Activated CD8-positive, alpha-beta T cell treated with anti-CD3 and anti-CD28 coated beads for 36 hours (primary cell): ENCODE measurements around the gene PEX3. TPM values are rescaled to one million over a fixed set of nuclear protein-coding genes. Genes with fewer than 3 reads are reported as not detected.
"Not testable (repeated sequence)": the region's sequence is repeated elsewhere in the genome, so short reads cannot be mapped to it uniquely, and the experiment has no call there.

Source experiments
- ATAC-seq: fragments of 200-7000 bp; cut with Tn5 transposase; one replicate; pipeline ENCODE4 v1.10.0; 2021; ENCODE audit warnings: mild to moderate bottlenecking, moderate library complexity
- CTCF ChIA-PET: fragments of 350-600 bp; sonication (Branson Sonifier 250); formaldehyde crosslinking; loops from one replicate; lab custom pipeline; 2021; ENCODE audit warnings: antibody characterized with exemption; lab: Charles Lee
- POLR2A ChIA-PET: fragments of 350-600 bp; sonication (Branson Sonifier 250); formaldehyde crosslinking; loops from one replicate; lab custom pipeline; 2021; ENCODE audit warnings: antibody characterized with exemption; lab: Charles Lee
- DNase-seq: peaks from one replicate; pipeline ENCODE4 v3.0.0-alpha.2; 2020
- H3K27ac Mint-ChIP-seq: one replicate; pipeline ENCODE4 v1.8.0; 2021; ENCODE audit warnings: mild to moderate bottlenecking, mixed read lengths
- H3K27me3 Mint-ChIP-seq: one replicate; pipeline ENCODE4 v1.8.0; 2021; ENCODE audit warnings: mixed read lengths
- H3K36me3 Mint-ChIP-seq: one replicate; pipeline ENCODE4 v1.8.0; 2021; ENCODE audit warnings: low read depth, mixed read lengths
- H3K4me1 Mint-ChIP-seq: one replicate; pipeline ENCODE4 v1.8.0; 2021; ENCODE audit warnings: low read depth, mixed read lengths
- H3K4me3 Mint-ChIP-seq: one replicate; pipeline ENCODE4 v1.8.0; 2021; ENCODE audit warnings: mild to moderate bottlenecking, moderate library complexity, mixed read lengths
- H3K9me3 Mint-ChIP-seq: one replicate; pipeline ENCODE4 v1.8.0; 2021; ENCODE audit warnings: mixed read lengths
- intact Hi-C: fragments of 100-400 bp; cut with micrococcal nuclease; formaldehyde crosslinking; loops from one replicate; pipeline ENCODE4 v1.10.0; 2022
- total RNA-seq, 2 experiments: library from RNA; stranded (reverse); gene quantifications; one replicate each; pipeline ENCODE4 v1.2.3, GENCODE V29; 2021
- TF ChIP-seq, protein P1 (sequence below): fragments of 200-600 bp; IDR thresholded peaks from one replicate; pipeline ENCODE4 v1.8.0; 2022; ENCODE audit warnings: antibody characterized with exemption, mild to moderate bottlenecking

PEX3 gene
- total RNA-seq, 2 experiments from 2014 or later, result 24.9 to 33.6 TPM

DNA sequence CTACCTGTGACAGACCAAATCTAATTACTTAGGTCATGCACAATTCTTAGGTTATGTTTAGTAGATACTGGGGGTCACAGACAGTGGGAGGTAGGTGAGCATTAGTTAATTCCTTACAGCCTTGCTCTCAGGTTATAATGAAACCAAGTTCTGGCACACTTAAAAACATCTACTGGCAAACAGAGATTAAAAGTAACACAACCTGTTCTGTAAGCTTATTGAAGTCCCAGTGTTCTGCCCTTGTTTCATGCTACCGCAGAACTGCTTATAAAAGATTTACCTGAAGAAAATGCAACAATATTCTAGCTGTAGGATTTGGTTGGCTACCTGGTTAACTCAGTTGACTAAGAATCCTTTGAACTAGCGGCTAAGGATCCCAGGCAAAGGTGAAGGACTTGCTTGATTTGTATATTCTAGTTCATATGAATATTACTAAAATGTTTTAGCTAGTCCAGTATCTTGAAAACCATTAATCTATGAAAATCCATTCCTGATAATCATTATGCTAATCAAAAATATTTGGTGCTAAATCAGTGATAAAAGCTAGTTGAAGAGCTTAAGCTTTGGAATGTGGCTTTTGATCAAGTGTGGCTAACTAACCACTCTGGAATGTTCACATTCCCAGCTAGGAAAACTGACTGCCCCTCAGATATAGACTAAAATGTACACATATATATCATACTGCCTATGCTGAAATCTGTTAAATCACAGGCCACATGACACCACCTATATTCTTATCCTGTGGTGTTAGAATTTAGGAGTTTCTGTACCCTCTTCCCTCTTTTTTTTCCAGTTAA, 7.2 kb downstream of the PEX3 start:
- no peak for ATAC-seq
- DNase-seq, result no peak
- H3K4me3 Mint-ChIP-seq, result no peak overlapping the region
- H3K27me3 Mint-ChIP-seq, result no peaks in the 10 kb centered on the region
- TF ChIP-seq, protein P1, sequence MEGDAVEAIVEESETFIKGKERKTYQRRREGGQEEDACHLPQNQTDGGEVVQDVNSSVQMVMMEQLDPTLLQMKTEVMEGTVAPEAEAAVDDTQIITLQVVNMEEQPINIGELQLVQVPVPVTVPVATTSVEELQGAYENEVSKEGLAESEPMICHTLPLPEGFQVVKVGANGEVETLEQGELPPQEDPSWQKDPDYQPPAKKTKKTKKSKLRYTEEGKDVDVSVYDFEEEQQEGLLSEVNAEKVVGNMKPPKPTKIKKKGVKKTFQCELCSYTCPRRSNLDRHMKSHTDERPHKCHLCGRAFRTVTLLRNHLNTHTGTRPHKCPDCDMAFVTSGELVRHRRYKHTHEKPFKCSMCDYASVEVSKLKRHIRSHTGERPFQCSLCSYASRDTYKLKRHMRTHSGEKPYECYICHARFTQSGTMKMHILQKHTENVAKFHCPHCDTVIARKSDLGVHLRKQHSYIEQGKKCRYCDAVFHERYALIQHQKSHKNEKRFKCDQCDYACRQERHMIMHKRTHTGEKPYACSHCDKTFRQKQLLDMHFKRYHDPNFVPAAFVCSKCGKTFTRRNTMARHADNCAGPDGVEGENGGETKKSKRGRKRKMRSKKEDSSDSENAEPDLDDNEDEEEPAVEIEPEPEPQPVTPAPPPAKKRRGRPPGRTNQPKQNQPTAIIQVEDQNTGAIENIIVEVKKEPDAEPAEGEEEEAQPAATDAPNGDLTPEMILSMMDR, result no peak
- H3K36me3 Mint-ChIP-seq, result peaks cover 25% of the 10 kb centered on the region
- no peak overlapping the region for H3K27ac Mint-ChIP-seq
- ChIA-PET CTCF (interaction anchor here (0.7 to 1.1 kb wide), 2 partner anchors 55 kb away, joined by 3 to 5 read pairs; no protein-coding TSS in a partner anchor), POLR2A (interaction anchor here (0.6 kb wide), 1 partner anchor 10 kb away, joined by 3 read pairs; no protein-coding TSS in a partner anchor)
- no peaks in the 10 kb centered on the region for H3K9me3 Mint-ChIP-seq
- intact Hi-C loops, result no loop called here
- peaks cover 27% of the 10 kb centered on the region for H3K4me1 Mint-ChIP-seq

- TF ChIP-seq, protein P1, result no peak
- Mint-ChIP-seq H3K4me1 (peaks cover 4% of the 10 kb centered on the region), H3K27me3 (no peaks in the 10 kb centered on the region), H3K9me3 (no peaks in the 10 kb centered on the region), H3K4me3 (no peak overlapping the region), H3K36me3 (peaks cover 34% of the 10 kb centered on the region), H3K27ac (no peak overlapping the region)
- CTCF ChIA-PET, result no interaction called here
- ATAC-seq (no peak), DNase-seq (no peak)
- intact Hi-C loops, result no loop called here
- POLR2A ChIA-PET, result no interaction called here
These were observed 14.9 kb downstream of the PEX3 start for GRCh38 chr6:143465546-143465945.

DNA sequence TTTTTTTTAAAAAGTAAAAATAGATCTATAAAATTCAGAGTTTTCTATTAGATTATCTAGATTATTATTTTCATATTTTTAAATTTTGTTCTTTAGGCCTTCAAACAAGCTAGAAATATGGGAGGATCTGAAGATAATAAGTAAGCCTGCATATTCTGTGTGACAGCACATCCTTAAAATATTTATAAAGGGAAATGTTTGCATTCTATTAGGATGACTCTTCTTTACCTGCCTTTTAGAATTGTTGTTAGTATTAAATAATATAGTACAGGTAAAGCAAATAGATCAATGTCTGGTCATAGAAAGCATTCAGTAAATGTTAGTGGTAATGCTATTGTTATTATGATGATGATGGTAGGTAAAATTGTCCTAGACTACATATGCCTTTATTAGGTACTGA, 17.4 kb downstream of the PEX3 start:
- no peaks in the 10 kb centered on the region for H3K9me3 Mint-ChIP-seq
- peaks cover 34% of the 10 kb centered on the region for H3K36me3 Mint-ChIP-seq
- CTCF ChIA-PET, result no interaction called here
- no peak overlapping the region for H3K4me3 Mint-ChIP-seq
- no peaks in the 10 kb centered on the region for H3K4me1 Mint-ChIP-seq
- no peak overlapping the region for H3K27ac Mint-ChIP-seq
- DNase-seq (no peak), ATAC-seq (no peak)
- intact Hi-C loops, result no loop called here
- TF ChIP-seq, protein P1, result no peak
- no peaks in the 10 kb centered on the region for H3K27me3 Mint-ChIP-seq
- POLR2A ChIA-PET, result interaction anchor here (0.7 to 1.0 kb wide), 2 partner anchors 11 to 74 kb away, joined by 3 read pairs; no protein-coding TSS in a partner anchor

DNA sequence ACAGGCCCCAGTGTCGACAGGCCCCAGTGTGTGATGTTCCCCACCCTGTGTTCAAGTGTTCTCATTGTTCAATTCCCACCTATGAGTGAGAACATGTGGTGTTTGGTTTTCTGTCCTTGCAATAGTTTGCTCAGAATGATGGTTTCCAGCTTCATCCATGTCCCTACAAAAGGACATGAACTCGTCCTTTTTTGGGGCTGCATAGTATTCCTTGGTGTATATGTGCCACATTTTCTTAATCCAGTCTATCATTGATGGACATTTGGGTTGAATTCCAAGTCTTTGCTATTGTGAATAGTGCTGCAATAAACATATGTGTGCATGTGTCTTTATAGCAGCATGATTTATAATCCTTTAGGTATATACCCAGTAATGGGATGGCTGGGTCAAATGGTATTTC, 18.2 kb downstream of the PEX3 start:
- H3K4me3 Mint-ChIP-seq, intact Hi-C loops, DNase-seq, ATAC-seq, H3K4me1 Mint-ChIP-seq, CTCF ChIA-PET, H3K9me3 Mint-ChIP-seq, POLR2A ChIA-PET, H3K27ac Mint-ChIP-seq, H3K27me3 Mint-ChIP-seq: not testable (repeated sequence)
- peaks cover 42% of the 10 kb centered on the region for H3K36me3 Mint-ChIP-seq

- Mint-ChIP-seq H3K27ac (no peak overlapping the region), H3K4me3 (no peak overlapping the region), H3K9me3 (no peaks in the 10 kb centered on the region), H3K36me3 (peaks cover 54% of the 10 kb centered on the region), H3K4me1 (no peaks in the 10 kb centered on the region), H3K27me3 (no peaks in the 10 kb centered on the region)
- DNase-seq (no peak), ATAC-seq (no peak)
- TF ChIP-seq, protein P1, result no peak
- ChIA-PET POLR2A (no interaction called here), CTCF (no interaction called here)
- intact Hi-C loops, result no loop called here
These were observed 21.2 kb downstream of the PEX3 start for GRCh38 chr6:143471822-143472221.
